Chondrocyte (in vitro differentiated cells): ENCODE measurements around the gene EHBP1. TPM values are rescaled to one million over a fixed set of nuclear protein-coding genes. Genes with fewer than 3 reads are reported as not detected.

Source experiments
- DNase-seq: peaks from one replicate; pipeline ENCODE4 v3.0.0; 2021; ENCODE audit warnings: mixed read lengths, low spot score
- H3K27ac Mint-ChIP-seq: one replicate; pipeline ENCODE4 v1.8.0; 2021; ENCODE audit warnings: mild to moderate bottlenecking, moderate library complexity, mixed read lengths; ENCODE audit not compliant: unreplicated experiment
- H3K27me3 Mint-ChIP-seq: 2 replicates; pipeline ENCODE4 v1.8.0; 2021; ENCODE audit warnings: low read depth, mixed read lengths
- H3K36me3 Mint-ChIP-seq: 2 replicates; pipeline ENCODE4 v1.8.0; 2021; ENCODE audit warnings: low read depth, mixed read lengths
- H3K4me1 Mint-ChIP-seq: 2 replicates; pipeline ENCODE4 v1.8.0; 2021; ENCODE audit warnings: low read depth, mild to moderate bottlenecking, mixed read lengths
- H3K4me3 Mint-ChIP-seq: one replicate; pipeline ENCODE4 v1.8.0; 2021; ENCODE audit warnings: mild to moderate bottlenecking, moderate library complexity, mixed read lengths; ENCODE audit not compliant: unreplicated experiment
- H3K9me3 Mint-ChIP-seq: 2 replicates; pipeline ENCODE4 v1.8.0; 2021; ENCODE audit warnings: low read depth, mixed read lengths
- CTCF ChIP-seq: fragments of 200-600 bp; sonication (generic); IDR thresholded peaks from 2 replicates; pipeline ENCODE4 v1.5.0; 2021; ENCODE audit warnings: antibody characterized with exemption, mild to moderate bottlenecking, moderate library complexity
- total RNA-seq: library from RNA; stranded (reverse); gene quantifications from 3 replicates; pipeline ENCODE4 v1.2.1, GENCODE V29; 2021

EHBP1 gene
- total RNA-seq, 1 donor from 2014 or later = 48.6 TPM

GRCh38 chr2:62884514-62884913, 179.0 kb downstream of the EHBP1 start:
- no peak for TF ChIP-seq CTCF
- no peak overlapping the region for H3K27ac Mint-ChIP-seq
- no peaks in the 10 kb centered on the region for H3K4me1 Mint-ChIP-seq
- H3K36me3 Mint-ChIP-seq = peaks cover 14% of the 10 kb centered on the region
- no peaks in the 10 kb centered on the region for H3K27me3 Mint-ChIP-seq
- H3K9me3 Mint-ChIP-seq = peaks cover 14% of the 10 kb centered on the region
- no peak for DNase-seq
- H3K4me3 Mint-ChIP-seq = no peak overlapping the region

- Mint-ChIP-seq H3K9me3 (no peaks in the 10 kb centered on the region), H3K4me1 (no peaks in the 10 kb centered on the region), H3K27me3 (no peaks in the 10 kb centered on the region), H3K36me3 (peaks cover 2% of the 10 kb centered on the region), H3K27ac (no peak overlapping the region), H3K4me3 (no peak overlapping the region)
- no peak for DNase-seq
- no peak for TF ChIP-seq CTCF
These were observed 189.6 kb downstream of the EHBP1 start for GRCh38 chr2:62894966-62895631.

GRCh38 chr2:62895632-62896009, 190.1 kb downstream of the EHBP1 start:
- Mint-ChIP-seq H3K36me3 (no peaks in the 10 kb centered on the region), H3K27me3 (no peaks in the 10 kb centered on the region), H3K4me3 (no peak overlapping the region), H3K9me3 (no peaks in the 10 kb centered on the region), H3K4me1 (no peaks in the 10 kb centered on the region), H3K27ac (no peak overlapping the region)
- DNase-seq = no peak
- no peak for TF ChIP-seq CTCF

- no peaks in the 10 kb centered on the region for H3K36me3 Mint-ChIP-seq
- no peak overlapping the region for H3K4me3 Mint-ChIP-seq
- H3K4me1 Mint-ChIP-seq = no peaks in the 10 kb centered on the region
- no peak overlapping the region for H3K27ac Mint-ChIP-seq
- no peaks in the 10 kb centered on the region for H3K27me3 Mint-ChIP-seq
- DNase-seq = no peak
- no peak for TF ChIP-seq CTCF
- H3K9me3 Mint-ChIP-seq = no peaks in the 10 kb centered on the region
These were observed 191.8 kb downstream of the EHBP1 start for GRCh38 chr2:62897187-62897827.

GRCh38 chr2:62904344-62904743, 198.8 kb downstream of the EHBP1 start:
- no peak for TF ChIP-seq CTCF
- H3K36me3 Mint-ChIP-seq = no peaks in the 10 kb centered on the region
- DNase-seq = no peak
- no peaks in the 10 kb centered on the region for H3K4me1 Mint-ChIP-seq
- no peaks in the 10 kb centered on the region for H3K9me3 Mint-ChIP-seq
- H3K27me3 Mint-ChIP-seq = no peaks in the 10 kb centered on the region
- H3K27ac Mint-ChIP-seq = no peak overlapping the region
- no peak overlapping the region for H3K4me3 Mint-ChIP-seq
